ENCODE data around the gene AKAP12. TPM values are rescaled to one million over a fixed set of nuclear protein-coding genes. Genes with fewer than 3 reads are reported as not detected.

The AKAP12 gene
- total RNA-seq, 1 donor from 2014 or later: 40.8 TPM

GRCh38 chr6:151247490-151247889 is 7.7 kb downstream of the AKAP12 start:
- H3K4me1 ChIP-seq: no peaks in the 10 kb centered on the region
- TF ChIP-seq CTCF (IDR thresholded peaks at IDR 0.05): no peak
- intact Hi-C loops (cut with DNase I): no loop called here
- H3K27me3 ChIP-seq: peaks cover 2% of the 10 kb centered on the region
- H3K9me3 ChIP-seq: no peaks in the 10 kb centered on the region
- H3K36me3 ChIP-seq: no peaks in the 10 kb centered on the region
- no peak overlapping the region for H3K4me3 ChIP-seq
- H3K27ac ChIP-seq: no peak overlapping the region
- ATAC-seq (no peak), DNase-seq (no peak)

- no peaks in the 10 kb centered on the region for H3K4me1 ChIP-seq
- ATAC-seq (no peak), DNase-seq (no peak)
- H3K9me3 ChIP-seq: no peaks in the 10 kb centered on the region
- H3K36me3 ChIP-seq: no peaks in the 10 kb centered on the region
- no peak for TF ChIP-seq CTCF (IDR thresholded peaks at IDR 0.05)
- no peak overlapping the region for H3K27ac ChIP-seq
- H3K27me3 ChIP-seq: no peaks in the 10 kb centered on the region
- intact Hi-C loops (cut with DNase I): no loop called here
- no peak overlapping the region for H3K4me3 ChIP-seq
Observed at GRCh38 chr6:151248295-151248694, 8.5 kb downstream of the AKAP12 start.

GRCh38 chr6:151252634-151253033 is 12.9 kb downstream of the AKAP12 start:
- Histone ChIP-seq H3K27ac (no peak overlapping the region), H3K4me3 (no peak overlapping the region), H3K36me3 (no peaks in the 10 kb centered on the region), H3K27me3 (no peaks in the 10 kb centered on the region), H3K9me3 (no peaks in the 10 kb centered on the region), H3K4me1 (peaks cover 13% of the 10 kb centered on the region)
- no peak for TF ChIP-seq CTCF (IDR thresholded peaks at IDR 0.05)
- ATAC-seq (no peak), DNase-seq (no peak)
- intact Hi-C loops (cut with DNase I): no loop called here

- no peaks in the 10 kb centered on the region for H3K36me3 ChIP-seq
- no peak overlapping the region for H3K4me3 ChIP-seq
- no peak for DNase-seq
- no peak for TF ChIP-seq CTCF (IDR thresholded peaks at IDR 0.05)
- intact Hi-C loops (cut with DNase I): no loop called here
- peaks cover 13% of the 10 kb centered on the region for H3K4me1 ChIP-seq
- H3K9me3 ChIP-seq: no peaks in the 10 kb centered on the region
- ATAC-seq: peak; percentile 82
- H3K27me3 ChIP-seq: no peaks in the 10 kb centered on the region
- no peak overlapping the region for H3K27ac ChIP-seq
Observed at GRCh38 chr6:151254451-151255081, 14.8 kb downstream of the AKAP12 start.

- DNase-seq: no peak
- intact Hi-C loops (cut with DNase I): no loop called here
Observed at GRCh38 chr6:151255811-151256210, 16.0 kb downstream of the AKAP12 start.

More at GRCh38 chr6:151255811-151256210, 16.0 kb downstream of the AKAP12 start:
- TF ChIP-seq CTCF (IDR thresholded peaks at IDR 0.05): no peak
- Histone ChIP-seq H3K4me3 (no peak overlapping the region), H3K9me3 (no peaks in the 10 kb centered on the region), H3K27ac (no peak overlapping the region), H3K36me3 (no peaks in the 10 kb centered on the region), H3K4me1 (peaks cover 13% of the 10 kb centered on the region), H3K27me3 (no peaks in the 10 kb centered on the region)
- ATAC-seq: no peak
